ENCODE results near the gene SPATA32.
A peak's percentile ranks its signal among the peaks of the same experiment; 100 is the strongest.

SPATA32 gene

GRCh38 chr17:45251931-45252330, 10.0 kb downstream of the SPATA32 start:
- peak overlapping the region; percentile 86 for H3K27ac ChIP-seq
- TF ChIP-seq, protein P1, sequence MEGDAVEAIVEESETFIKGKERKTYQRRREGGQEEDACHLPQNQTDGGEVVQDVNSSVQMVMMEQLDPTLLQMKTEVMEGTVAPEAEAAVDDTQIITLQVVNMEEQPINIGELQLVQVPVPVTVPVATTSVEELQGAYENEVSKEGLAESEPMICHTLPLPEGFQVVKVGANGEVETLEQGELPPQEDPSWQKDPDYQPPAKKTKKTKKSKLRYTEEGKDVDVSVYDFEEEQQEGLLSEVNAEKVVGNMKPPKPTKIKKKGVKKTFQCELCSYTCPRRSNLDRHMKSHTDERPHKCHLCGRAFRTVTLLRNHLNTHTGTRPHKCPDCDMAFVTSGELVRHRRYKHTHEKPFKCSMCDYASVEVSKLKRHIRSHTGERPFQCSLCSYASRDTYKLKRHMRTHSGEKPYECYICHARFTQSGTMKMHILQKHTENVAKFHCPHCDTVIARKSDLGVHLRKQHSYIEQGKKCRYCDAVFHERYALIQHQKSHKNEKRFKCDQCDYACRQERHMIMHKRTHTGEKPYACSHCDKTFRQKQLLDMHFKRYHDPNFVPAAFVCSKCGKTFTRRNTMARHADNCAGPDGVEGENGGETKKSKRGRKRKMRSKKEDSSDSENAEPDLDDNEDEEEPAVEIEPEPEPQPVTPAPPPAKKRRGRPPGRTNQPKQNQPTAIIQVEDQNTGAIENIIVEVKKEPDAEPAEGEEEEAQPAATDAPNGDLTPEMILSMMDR (conservative IDR thresholded peaks at IDR 0.05): no peak

- TF ChIP-seq, protein P1 (conservative IDR thresholded peaks at IDR 0.05): no peak
- H3K27ac ChIP-seq: peak overlapping the region; percentile 95
These were observed 13.5 kb downstream of the SPATA32 start for GRCh38 chr17:45248132-45248957.

GRCh38 chr17:45247429-45248131, 14.3 kb downstream of the SPATA32 start:
- peak overlapping the region; percentile 95 for H3K27ac ChIP-seq
- TF ChIP-seq, protein P1 (conservative IDR thresholded peaks at IDR 0.05): no peak

- TF ChIP-seq, protein P1 (conservative IDR thresholded peaks at IDR 0.05): peak; percentile 86
- peak overlapping the region; percentile 95 for H3K27ac ChIP-seq
These were observed 14.9 kb downstream of the SPATA32 start for GRCh38 chr17:45246861-45247428.

GRCh38 chr17:45246338-45246737, 15.6 kb downstream of the SPATA32 start:
- peak overlapping the region; percentile 95 for H3K27ac ChIP-seq
- TF ChIP-seq, protein P1 (conservative IDR thresholded peaks at IDR 0.05): no peak

- no peak overlapping the region for H3K27ac ChIP-seq
- TF ChIP-seq, protein P1 (conservative IDR thresholded peaks at IDR 0.05): no peak
These were observed 16.9 kb downstream of the SPATA32 start for GRCh38 chr17:45244725-45245656.

All from VCaP (cell line).